ENCODE data around the gene IL23A. TPM values are rescaled to one million over a fixed set of nuclear protein-coding genes. Genes with fewer than 3 reads are reported as not detected.

Gene IL23A
- polyA plus RNA-seq, 3 donors: 1.0 to 4.8 (median 1.6) TPM

DNA sequence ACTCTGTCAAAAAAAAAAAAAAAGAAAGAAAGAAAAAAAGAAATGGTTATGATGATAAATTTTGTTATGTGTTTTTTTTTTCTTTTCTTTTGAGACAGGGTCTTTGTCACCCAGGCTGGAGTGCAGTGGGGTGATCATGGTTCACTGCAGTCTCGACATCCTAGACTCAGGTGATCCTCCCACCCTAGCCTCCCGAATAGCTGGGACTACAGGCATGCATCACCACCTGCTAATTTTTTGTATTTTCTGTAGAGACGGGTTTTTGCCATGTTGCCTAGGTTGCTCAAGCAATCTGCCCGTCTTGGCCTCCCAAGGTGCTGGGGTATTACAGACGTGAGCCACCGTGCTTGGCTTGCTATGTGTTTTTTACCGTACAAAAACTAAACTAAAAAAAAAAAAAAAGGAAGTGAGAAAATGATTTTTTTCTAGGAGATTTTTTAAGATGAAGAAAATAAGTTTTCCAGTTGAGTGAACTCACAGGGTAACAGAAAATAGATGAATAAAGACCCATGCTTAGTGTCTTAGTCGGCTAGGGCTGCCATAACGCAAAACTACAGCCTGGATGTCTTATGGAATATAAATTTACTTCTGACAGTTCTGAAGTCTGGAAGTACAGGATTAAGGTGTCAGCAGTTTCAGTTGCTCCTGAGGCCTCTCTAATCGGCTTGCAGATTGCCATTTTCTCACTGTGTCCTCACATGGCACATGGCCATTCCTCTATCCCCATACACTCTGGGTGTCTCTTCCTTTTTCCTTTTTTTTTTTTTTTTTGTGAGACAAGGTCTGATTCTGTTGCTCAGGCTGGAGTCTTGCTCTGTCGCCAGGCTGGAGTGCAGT lies 37.1 kb downstream of the IL23A start:
- DNase-seq: no peak

DNA sequence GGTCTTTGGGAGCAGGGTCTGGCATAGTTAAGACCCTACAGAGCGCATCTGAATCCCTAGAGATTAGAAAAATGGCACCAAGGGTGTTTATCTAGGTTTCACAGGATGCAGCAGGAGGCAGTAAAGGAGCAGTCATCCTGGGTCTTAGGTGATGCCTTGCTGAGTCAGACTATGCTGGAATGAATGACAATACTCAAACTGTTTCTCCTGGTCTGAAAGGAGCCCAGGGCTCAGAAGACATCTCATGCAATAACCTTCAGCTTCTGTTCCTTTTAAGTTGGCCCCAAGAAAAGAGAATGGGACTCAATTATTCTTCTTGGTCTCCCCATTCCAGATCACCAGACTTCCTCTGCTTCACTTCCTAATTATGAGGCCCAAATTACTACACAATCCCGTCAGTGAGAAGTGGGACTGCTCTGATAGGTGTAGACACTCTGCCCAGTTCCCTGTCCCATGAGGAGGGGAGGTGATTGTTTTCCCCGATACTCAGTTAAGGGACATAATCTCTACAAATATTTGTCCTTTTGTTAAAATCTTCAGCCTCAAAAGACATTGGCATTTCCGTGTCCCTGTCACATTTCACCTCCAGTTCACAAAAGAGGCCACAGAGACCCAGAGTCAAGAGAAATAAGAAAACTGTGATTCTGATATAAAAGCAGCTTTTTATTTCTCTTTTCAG lies 38.8 kb downstream of the IL23A start:
- TF ChIP-seq, protein P1, sequence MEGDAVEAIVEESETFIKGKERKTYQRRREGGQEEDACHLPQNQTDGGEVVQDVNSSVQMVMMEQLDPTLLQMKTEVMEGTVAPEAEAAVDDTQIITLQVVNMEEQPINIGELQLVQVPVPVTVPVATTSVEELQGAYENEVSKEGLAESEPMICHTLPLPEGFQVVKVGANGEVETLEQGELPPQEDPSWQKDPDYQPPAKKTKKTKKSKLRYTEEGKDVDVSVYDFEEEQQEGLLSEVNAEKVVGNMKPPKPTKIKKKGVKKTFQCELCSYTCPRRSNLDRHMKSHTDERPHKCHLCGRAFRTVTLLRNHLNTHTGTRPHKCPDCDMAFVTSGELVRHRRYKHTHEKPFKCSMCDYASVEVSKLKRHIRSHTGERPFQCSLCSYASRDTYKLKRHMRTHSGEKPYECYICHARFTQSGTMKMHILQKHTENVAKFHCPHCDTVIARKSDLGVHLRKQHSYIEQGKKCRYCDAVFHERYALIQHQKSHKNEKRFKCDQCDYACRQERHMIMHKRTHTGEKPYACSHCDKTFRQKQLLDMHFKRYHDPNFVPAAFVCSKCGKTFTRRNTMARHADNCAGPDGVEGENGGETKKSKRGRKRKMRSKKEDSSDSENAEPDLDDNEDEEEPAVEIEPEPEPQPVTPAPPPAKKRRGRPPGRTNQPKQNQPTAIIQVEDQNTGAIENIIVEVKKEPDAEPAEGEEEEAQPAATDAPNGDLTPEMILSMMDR (IDR thresholded peaks at IDR 0.05): no peak
- Mint-ChIP-seq H3K4me1 (peaks cover 27% of the 10 kb centered on the region), H3K4me3 (no peak overlapping the region), H3K27ac (peak overlapping the region in 5 of 7 donors; percentile 3 to 77 (median 69)), H3K9me3 (peaks cover 0 to 12% (median 7%) of the 10 kb centered on the region in 7 donors), H3K27me3 (ENCODE audit: low read depth in 3 of 3) (peaks cover 0 to 5% (median 0%) of the 10 kb centered on the region in 3 donors), H3K36me3 (no peaks in the 10 kb centered on the region)
- no peaks in the 10 kb centered on the region for H3K27me3 ChIP-seq (ENCODE audit: control insufficient read depth in 2 of 2, insufficient read depth in 2 of 2, low read length in 2 of 2)
- 100% methylated on average over 1 of the region's 4 CpGs for WGBS (ENCODE audit: insufficient coverage)
- no peak overlapping the region for H3K4me2 ChIP-seq (replicated peaks; ENCODE audit: extremely low read depth, low read length, poor library complexity, severe bottlenecking)
- no peaks in the 10 kb centered on the region for H3K79me2 ChIP-seq (ENCODE audit: insufficient read depth, low read length)
- no peak overlapping the region for H3K27ac ChIP-seq (ENCODE audit: low read depth in 1 of 2, low read length in 2 of 2)
- DNase-seq: no peak
- H3K4me3 ChIP-seq (replicated peaks in 1 of 3; ENCODE audit: low read depth in 2 of 3, low read length in 3 of 3): no peak overlapping the region
- peak overlapping the region; percentile 21 for H2AFZ ChIP-seq (ENCODE audit: insufficient read depth, low read depth, low read length, poor library complexity, severe bottlenecking)
- no peak overlapping the region for H3K9ac ChIP-seq (ENCODE audit: insufficient read depth, low read length, poor library complexity, severe bottlenecking)
- peaks cover 23 to 26% of the 10 kb centered on the region in 2 donors for H3K4me1 ChIP-seq (ENCODE audit: control insufficient read depth in 1 of 2, insufficient read depth in 2 of 2, low read length in 2 of 2)
- intact Hi-C loops (cut with micrococcal nuclease): no loop called here
- no peaks in the 10 kb centered on the region for H4K20me1 ChIP-seq (ENCODE audit: insufficient read depth, low read length)
- no peaks in the 10 kb centered on the region for H3K9me3 ChIP-seq (replicated peaks in 1 of 2; ENCODE audit: control insufficient read depth in 1 of 2, insufficient read depth in 1 of 2, low read length in 2 of 2)
- no peaks in the 10 kb centered on the region for H3K36me3 ChIP-seq (replicated peaks in 1 of 2; ENCODE audit: control insufficient read depth in 1 of 2, insufficient read depth in 2 of 2, low read length in 2 of 2)

More for the DNA sequence above, 37.1 kb downstream of the IL23A start:
- Histone ChIP-seq H3K4me2 (replicated peaks; ENCODE audit: extremely low read depth, low read length, poor library complexity, severe bottlenecking) (no peak overlapping the region), H2AFZ (ENCODE audit: insufficient read depth, low read depth, low read length, poor library complexity, severe bottlenecking) (peak overlapping the region; percentile 77), H3K4me1 (ENCODE audit: control insufficient read depth in 1 of 2, insufficient read depth in 2 of 2, low read length in 2 of 2) (peaks cover 23 to 26% of the 10 kb centered on the region in 2 donors), H3K9me3 (replicated peaks in 1 of 2; ENCODE audit: control insufficient read depth in 1 of 2, insufficient read depth in 1 of 2, low read length in 2 of 2) (peaks cover 0 to 3% of the 10 kb centered on the region in 2 donors), H3K27me3 (ENCODE audit: control insufficient read depth in 2 of 2, insufficient read depth in 2 of 2, low read length in 2 of 2) (no peaks in the 10 kb centered on the region), H4K20me1 (ENCODE audit: insufficient read depth, low read length) (no peaks in the 10 kb centered on the region), H3K4me3 (replicated peaks in 1 of 3; ENCODE audit: low read depth in 2 of 3, low read length in 3 of 3) (no peak overlapping the region), H3K36me3 (replicated peaks in 1 of 2; ENCODE audit: control insufficient read depth in 1 of 2, insufficient read depth in 2 of 2, low read length in 2 of 2) (no peaks in the 10 kb centered on the region), H3K79me2 (ENCODE audit: insufficient read depth, low read length) (no peaks in the 10 kb centered on the region), H3K9ac (ENCODE audit: insufficient read depth, low read length, poor library complexity, severe bottlenecking) (peak overlapping the region; percentile 27), H3K27ac (ENCODE audit: low read depth in 1 of 2, low read length in 2 of 2) (no peak overlapping the region)
- WGBS (ENCODE audit: insufficient coverage): 52% methylated on average over 5 of the region's 11 CpGs
- TF ChIP-seq, protein P1 (IDR thresholded peaks at IDR 0.05): no peak
- Mint-ChIP-seq H3K27me3 (ENCODE audit: low read depth in 3 of 3) (peaks cover 0 to 4% (median 2%) of the 10 kb centered on the region in 3 donors), H3K36me3 (no peaks in the 10 kb centered on the region), H3K9me3 (peaks cover 4 to 19% (median 13%) of the 10 kb centered on the region in 7 donors), H3K27ac (peak overlapping the region in 3 of 7 donors; percentile 27 to 57 (median 41)), H3K4me3 (no peak overlapping the region), H3K4me1 (peaks cover 27% of the 10 kb centered on the region)
- intact Hi-C loops (cut with micrococcal nuclease): no loop called here

Data from CD14-positive monocyte (primary cell).